CD14-positive monocyte (primary cell): ENCODE results near the gene ZNF385B. TPM values are rescaled to one million over a fixed set of nuclear protein-coding genes. Genes with fewer than 3 reads are reported as not detected.

Experiments used
- DNase-seq, 3 donors: peaks; one replicate each; pipeline ENCODE4 v3.0.0-alpha.2; 2011 to 2022
- H2AFZ ChIP-seq: 2 replicates; pipeline ENCODE4 v1.6.0; 2012; ENCODE audit warnings: mild to moderate bottlenecking, low read depth, low read length, inconsistent platforms; ENCODE audit not compliant: insufficient read depth, poor library complexity, severe bottlenecking
- H3K27ac ChIP-seq, 2 donors: 1 replicate in 1 of 2; 2 replicates in 1 of 2; pipeline ENCODE4 v1.5.1; 2012 to 2013; ENCODE audit warnings: low read length in 2 of 2, control low read depth in 1 of 2, inconsistent platforms in 1 of 2, low read depth in 1 of 2, mild to moderate bottlenecking in 1 of 2
- H3K27me3 ChIP-seq, 2 donors: one replicate each; pipeline versions ENCODE4 v1.6.0 to v1.6.1; 2011 to 2013; ENCODE audit warnings: low read length in 2 of 2; ENCODE audit not compliant: control insufficient read depth in 2 of 2, insufficient read depth in 2 of 2
- H3K36me3 ChIP-seq, 2 donors: replicated peaks in 1 of 2; 1 replicate in 1 of 2; 2 replicates in 1 of 2; pipeline versions ENCODE4 v1.5.1 to v1.6.1; 2012 to 2013; ENCODE audit warnings: low read length in 2 of 2, control low read depth in 1 of 2, inconsistent platforms in 1 of 2, mild to moderate bottlenecking in 1 of 2; ENCODE audit not compliant: insufficient read depth in 2 of 2, control insufficient read depth in 1 of 2
- H3K4me1 ChIP-seq, 2 donors: 1 replicate in 1 of 2; 2 replicates in 1 of 2; pipeline versions ENCODE4 v1.5.1 to v1.6.1; 2012 to 2013; ENCODE audit warnings: low read length in 2 of 2, control low read depth in 1 of 2, inconsistent platforms in 1 of 2, mild to moderate bottlenecking in 1 of 2, moderate library complexity in 1 of 2; ENCODE audit not compliant: insufficient read depth in 2 of 2, control insufficient read depth in 1 of 2
- H3K4me2 ChIP-seq: replicated peaks from 2 replicates; pipeline ENCODE3; 2012; ENCODE audit warnings: low read length, moderate library complexity, mild to moderate bottlenecking; ENCODE audit not compliant: poor library complexity, severe bottlenecking; ENCODE audit errors: extremely low read depth
- H3K4me3 ChIP-seq, 3 experiments: fragments of 200-600 bp in 1 of 3; sonication (generic) in 1 of 3; replicated peaks in 1 of 3; 1 replicate in 2 of 3; 2 replicates in 1 of 3; pipeline ENCODE4 v1.5.1; 2011 to 2013; ENCODE audit warnings: low read length in 3 of 3, mild to moderate bottlenecking in 3 of 3, control low read depth in 2 of 3, low read depth in 2 of 3, inconsistent platforms in 1 of 3, moderate library complexity in 1 of 3
- H3K79me2 ChIP-seq: 2 replicates; pipeline ENCODE4 v1.6.0; 2012; ENCODE audit warnings: mild to moderate bottlenecking, control low read depth, inconsistent platforms, low read length, moderate library complexity; ENCODE audit not compliant: insufficient read depth
- H3K9ac ChIP-seq: 2 replicates; pipeline ENCODE4 v1.6.0; 2017; ENCODE audit warnings: low read length, mild to moderate bottlenecking; ENCODE audit not compliant: insufficient read depth, poor library complexity, severe bottlenecking
- H3K9me3 ChIP-seq, 2 donors: replicated peaks in 1 of 2; 1 replicate in 1 of 2; 2 replicates in 1 of 2; pipeline versions ENCODE4 v1.5.1 to v1.6.1; 2012 to 2013; ENCODE audit warnings: low read length in 2 of 2, control low read depth in 1 of 2; ENCODE audit not compliant: control insufficient read depth in 1 of 2, insufficient read depth in 1 of 2
- H4K20me1 ChIP-seq: 2 replicates; pipeline ENCODE4 v1.6.0; 2012; ENCODE audit warnings: mild to moderate bottlenecking, low read length, control low read depth, moderate library complexity; ENCODE audit not compliant: insufficient read depth
- H3K27ac Mint-ChIP-seq, 7 donors: one replicate each; pipeline ENCODE4 v1.8.0; 2020; ENCODE audit warnings: mild to moderate bottlenecking in 7 of 7, mixed read lengths in 7 of 7, moderate library complexity in 6 of 7, inconsistent platforms in 2 of 7
- H3K27me3 Mint-ChIP-seq, 3 donors: one replicate each; pipeline ENCODE4 v1.8.0; 2021 to 2022; ENCODE audit warnings: low read depth in 3 of 3, mild to moderate bottlenecking in 3 of 3, mixed read lengths in 3 of 3, moderate library complexity in 3 of 3, inconsistent platforms in 1 of 3
- H3K36me3 Mint-ChIP-seq, 2 donors: one replicate each; pipeline ENCODE4 v1.8.0; 2020; ENCODE audit warnings: mixed read lengths in 2 of 2, inconsistent platforms in 1 of 2, mild to moderate bottlenecking in 1 of 2
- H3K4me1 Mint-ChIP-seq: one replicate; pipeline ENCODE4 v1.8.0; 2020; ENCODE audit warnings: mild to moderate bottlenecking, mixed read lengths
- H3K4me3 Mint-ChIP-seq, 2 donors: one replicate each; pipeline ENCODE4 v1.8.0; 2020; ENCODE audit warnings: mild to moderate bottlenecking in 2 of 2, mixed read lengths in 2 of 2, moderate library complexity in 1 of 2
- H3K9me3 Mint-ChIP-seq, 7 donors: one replicate each; pipeline ENCODE4 v1.8.0; 2020 to 2022; ENCODE audit warnings: mixed read lengths in 7 of 7, mild to moderate bottlenecking in 6 of 7, moderate library complexity in 6 of 7, inconsistent platforms in 2 of 7
- CTCF ChIP-seq: fragments of 200-600 bp; IDR thresholded peaks from one replicate; pipeline ENCODE4 v1.8.0; 2022; ENCODE audit warnings: antibody characterized with exemption, mild to moderate bottlenecking
- WGBS: methylation state at CpG from one replicate; pipeline ENCODE4 v1.1.5; 2013; ENCODE audit warnings: missing lambda C conversion rate; ENCODE audit not compliant: insufficient coverage; 5-methylcytosine and 5-hydroxymethylcytosine counted together
- intact Hi-C, 2 donors: fragments of 100-400 bp; cut with micrococcal nuclease; formaldehyde crosslinking; loops; one replicate each; pipeline versions ENCODE4 v1.15.0 to v1.15.1; 2023
- polyA plus RNA-seq, 3 donors: library from polyadenylated mRNA; depleted of rRNA in 1 of 3; unstranded in 2 of 3; stranded (reverse) in 1 of 3; fragments of 300-500 nt in 2 of 3; fragments of >200 nt in 1 of 3; fragmentation: Illumina TruSeq in 2 of 3; gene quantifications; 1 replicate in 2 of 3; 2 replicates in 1 of 3; pipeline ENCODE4 v1.2.3, GENCODE V29; 2012 to 2021

The ZNF385B gene
- polyA plus RNA-seq, 3 donors = not detected

- Mint-ChIP-seq H3K36me3 (no peaks in the 10 kb centered on the region), H3K9me3 (peaks cover 0 to 5% (median 0%) of the 10 kb centered on the region in 7 donors), H3K27ac (no peak overlapping the region), H3K27me3 (peaks cover 0 to 1% (median 0%) of the 10 kb centered on the region in 3 donors), H3K4me3 (no peak overlapping the region), H3K4me1 (no peaks in the 10 kb centered on the region)
- no peak for TF ChIP-seq CTCF
- no peak overlapping the region for H3K4me2 ChIP-seq
- no peak overlapping the region for H2AFZ ChIP-seq
- no peaks in the 10 kb centered on the region for H3K27me3 ChIP-seq
- intact Hi-C loops = no loop called here
- H3K79me2 ChIP-seq = no peaks in the 10 kb centered on the region
- no peak overlapping the region for H3K9ac ChIP-seq
- H3K27ac ChIP-seq = no peak overlapping the region
- no peak for DNase-seq
- no peaks in the 10 kb centered on the region for H3K36me3 ChIP-seq
- no peaks in the 10 kb centered on the region for H3K9me3 ChIP-seq
- no peaks in the 10 kb centered on the region for H4K20me1 ChIP-seq
- no peaks in the 10 kb centered on the region for H3K4me1 ChIP-seq
- 90% methylated on average over 2 of the region's 5 CpGs for WGBS
- H3K4me3 ChIP-seq = no peak overlapping the region
Observed at GRCh38 chr2:179487010-179487731, 374.2 kb downstream of the ZNF385B start.

- 96% methylated on average over 5 of the region's 6 CpGs for WGBS
- Histone ChIP-seq H3K4me3 (no peak overlapping the region), H3K9me3 (no peaks in the 10 kb centered on the region), H3K36me3 (no peaks in the 10 kb centered on the region), H3K4me1 (no peaks in the 10 kb centered on the region), H3K27ac (no peak overlapping the region), H3K27me3 (no peaks in the 10 kb centered on the region), H4K20me1 (no peaks in the 10 kb centered on the region), H3K79me2 (no peaks in the 10 kb centered on the region), H2AFZ (no peak overlapping the region), H3K9ac (no peak overlapping the region), H3K4me2 (no peak overlapping the region)
- intact Hi-C loops = no loop called here
- Mint-ChIP-seq H3K4me1 (no peaks in the 10 kb centered on the region), H3K4me3 (no peak overlapping the region), H3K27me3 (peaks cover 0 to 2% (median 0%) of the 10 kb centered on the region in 3 donors), H3K9me3 (peaks cover 0 to 5% (median 0%) of the 10 kb centered on the region in 7 donors), H3K36me3 (no peaks in the 10 kb centered on the region), H3K27ac (no peak overlapping the region)
- no peak for DNase-seq
- TF ChIP-seq CTCF = no peak
Observed at GRCh38 chr2:179483131-179483530, 378.3 kb downstream of the ZNF385B start.
